A549 treated with CORT108297 at 1 μM for 4 hours (cell line): ENCODE results near the gene SLC30A3. TPM values are rescaled to one million over a fixed set of nuclear protein-coding genes. Genes with fewer than 3 reads are reported as not detected.

Experiments
- total RNA-seq: library from RNA; stranded (reverse); fragments of 200-300 nt; extraction: Qiagen RNA extraction; gene quantifications from 5 replicates; pipeline ENCODE4 v1.2.3, GENCODE V29; 2022

Gene SLC30A3
- total RNA-seq, result 2.4 to 4.1 TPM (median 3.9 TPM) in 5 replicates

GRCh38 chr2:27262379-27263286, at the start of gene SLC30A3:
Gene SLC30A3, minus strand, starts transcription at chr2:27263047. Its CDS starts 141 bp downstream, at chr2:27262906.

GRCh38 chr2:27308359-27308881, 45.6 kb upstream of the SLC30A3 start, which contains the start of gene UCN:
Gene UCN, minus strand, starts transcription at chr2:27308445. Its CDS starts 550 bp downstream, at chr2:27307895.

GRCh38 chr2:27281855-27282559, 19.2 kb upstream of the SLC30A3 start, which contains the start of gene TRIM54:
Gene TRIM54, plus strand, starts transcription at chr2:27282429. Its CDS starts 303 bp downstream, at chr2:27282732.

GRCh38 chr2:27275211-27276150, 12.6 kb upstream of the SLC30A3 start, which contains the start of gene DNAJC5G:
Gene DNAJC5G, plus strand, starts transcription at chr2:27275433. Its CDS starts 1,296 bp downstream, at chr2:27276729.

GRCh38 chr2:27217173-27218121, 45.4 kb downstream of the SLC30A3 start, which contains the start of gene CAD:
Gene CAD, plus strand, starts transcription at chr2:27217369. Its CDS starts 183 bp downstream, at chr2:27217552.

GRCh38 chr2:27211943-27212625, 50.8 kb downstream of the SLC30A3 start, which contains the start of the genes ATRAID and SLC5A6:
Gene ATRAID, plus strand, starts transcription at chr2:27212041. Its CDS starts 328 bp downstream, at chr2:27212369.
Gene SLC5A6, minus strand, starts transcription at chr2:27212268. Its CDS starts 4,618 bp downstream, at chr2:27207650.

Other genes with a start within 250 kb of the SLC30A3 start
- gene TMEM214, start 230.1 kb downstream of the SLC30A3 start, total RNA-seq, result 54.2 to 72.9 TPM (median 69.3 TPM) in 5 replicates
- gene AGBL5, start 211.4 kb downstream of the SLC30A3 start, total RNA-seq, result 30.0 to 34.0 TPM (median 32.4 TPM) in 5 replicates
- gene OST4, start 191.4 kb downstream of the SLC30A3 start, total RNA-seq, result 543 to 595 TPM (median 559 TPM) in 5 replicates
- 0.37 to 0.50 TPM (median 0.47 TPM) in 5 replicates for gene EMILIN1, start 184.4 kb downstream of the SLC30A3 start, total RNA-seq
- 7.5 to 11.0 TPM (median 9.5 TPM) in 5 replicates for gene KHK, start 176.3 kb downstream of the SLC30A3 start, total RNA-seq
- 7.2 to 8.5 TPM (median 7.7 TPM) in 5 replicates for gene CGREF1, start 143.9 kb downstream of the SLC30A3 start, total RNA-seq
- 1.2 to 1.8 TPM (median 1.3 TPM) in 5 replicates for gene ABHD1, start 139.2 kb downstream of the SLC30A3 start, total RNA-seq
- gene PREB, start 128.4 kb downstream of the SLC30A3 start, total RNA-seq, result 52.9 to 69.5 TPM (median 65.0 TPM) in 5 replicates
- not detected in 5 replicates for gene PRR30, start 123.6 kb downstream of the SLC30A3 start, total RNA-seq
- not detected in 5 replicates for gene TCF23, start 114.0 kb downstream of the SLC30A3 start, total RNA-seq
- 208 to 219 TPM (median 213 TPM) in 5 replicates for gene ATRAID, start 51.0 kb downstream of the SLC30A3 start, total RNA-seq
- 68.6 to 73.0 TPM (median 71.5 TPM) in 5 replicates for gene SLC5A6, start 50.8 kb downstream of the SLC30A3 start, total RNA-seq
- gene CAD, start 45.7 kb downstream of the SLC30A3 start, total RNA-seq, result 58.1 to 68.9 TPM (median 65.2 TPM) in 5 replicates
- gene DNAJC5G, start 12.4 kb upstream of the SLC30A3 start, total RNA-seq, result not detected in 5 replicates
- gene TRIM54, start 19.4 kb upstream of the SLC30A3 start, total RNA-seq, result 0.45 to 0.71 TPM (median 0.61 TPM) in 5 replicates
- gene UCN, start 45.4 kb upstream of the SLC30A3 start, total RNA-seq, result 0.48 to 2.5 TPM (median 1.6 TPM) in 5 replicates
- 78.0 to 104 TPM (median 89.6 TPM) in 5 replicates for gene MPV17, start 60.0 kb upstream of the SLC30A3 start, total RNA-seq
- 58.8 to 66.8 TPM (median 60.2 TPM) in 5 replicates for gene GTF3C2, start 93.7 kb upstream of the SLC30A3 start, total RNA-seq
- 58.7 to 63.2 TPM (median 61.4 TPM) in 5 replicates for gene EIF2B4, start 107.3 kb upstream of the SLC30A3 start, total RNA-seq
- 132 to 155 TPM (median 147 TPM) in 5 replicates for gene SNX17, start 107.6 kb upstream of the SLC30A3 start, total RNA-seq
- gene ZNF513, start 117.7 kb upstream of the SLC30A3 start, total RNA-seq, result 11.0 to 15.5 TPM (median 14.5 TPM) in 5 replicates
- gene PPM1G, start 146.5 kb upstream of the SLC30A3 start, total RNA-seq, result 161 to 174 TPM (median 170 TPM) in 5 replicates
- 127 to 140 TPM (median 138 TPM) in 5 replicates for gene NRBP1, start 165.6 kb upstream of the SLC30A3 start, total RNA-seq
- gene KRTCAP3, start 179.3 kb upstream of the SLC30A3 start, total RNA-seq, result 0.17 to 0.76 TPM (median 0.62 TPM) in 5 replicates
- gene IFT172, start 226.7 kb upstream of the SLC30A3 start, total RNA-seq, result 7.8 to 9.5 TPM (median 9.3 TPM) in 5 replicates
- gene FNDC4, start 232.2 kb upstream of the SLC30A3 start, total RNA-seq, result 3.3 to 5.3 TPM (median 3.9 TPM) in 5 replicates
- 0.13 to 0.58 TPM (median 0.30 TPM) in 5 replicates for gene GCKR, start 233.8 kb upstream of the SLC30A3 start, total RNA-seq